Mesodermal cell (in vitro differentiated cells): ENCODE data around the gene GEMIN4.
"Not testable (repeated sequence)": the region's sequence is repeated elsewhere in the genome, so short reads cannot be mapped to it uniquely, and the experiment has no call there.

Experiments used
- H3K27ac ChIP-seq: 2 replicates; pipeline ENCODE4 v1.7.0; 2013; ENCODE audit warnings: mild to moderate bottlenecking, low read depth, low read length, moderate library complexity; ENCODE audit not compliant: severe bottlenecking
- H3K36me3 ChIP-seq: 2 replicates; pipeline ENCODE4 v1.7.1; 2013; ENCODE audit warnings: mild to moderate bottlenecking, low read length, moderate library complexity; ENCODE audit not compliant: control insufficient read depth, insufficient read depth
- H3K4me1 ChIP-seq: one replicate; pipeline ENCODE4 v1.7.1; 2013; ENCODE audit warnings: mild to moderate bottlenecking, low read length; ENCODE audit not compliant: insufficient read depth, control insufficient read depth, poor library complexity, severe bottlenecking
- H3K4me3 ChIP-seq: 2 replicates; pipeline ENCODE4 v1.7.0; 2013; ENCODE audit warnings: low read length, control low read depth, mild to moderate bottlenecking; ENCODE audit not compliant: insufficient read depth, poor library complexity, severe bottlenecking; ENCODE audit errors: extremely low read depth
- H3K9me3 ChIP-seq: 2 replicates; pipeline ENCODE4 v1.7.1; 2013; ENCODE audit warnings: mild to moderate bottlenecking, low read length, moderate library complexity; ENCODE audit not compliant: control insufficient read depth
- WGBS, 2 experiments: methylation state at CpG; one replicate each; pipeline ENCODE4 v1.1.5; 2013; ENCODE audit warnings: missing lambda C conversion rate in 2 of 2; ENCODE audit not compliant: insufficient coverage in 2 of 2; 5-methylcytosine and 5-hydroxymethylcytosine counted together

Gene GEMIN4

DNA sequence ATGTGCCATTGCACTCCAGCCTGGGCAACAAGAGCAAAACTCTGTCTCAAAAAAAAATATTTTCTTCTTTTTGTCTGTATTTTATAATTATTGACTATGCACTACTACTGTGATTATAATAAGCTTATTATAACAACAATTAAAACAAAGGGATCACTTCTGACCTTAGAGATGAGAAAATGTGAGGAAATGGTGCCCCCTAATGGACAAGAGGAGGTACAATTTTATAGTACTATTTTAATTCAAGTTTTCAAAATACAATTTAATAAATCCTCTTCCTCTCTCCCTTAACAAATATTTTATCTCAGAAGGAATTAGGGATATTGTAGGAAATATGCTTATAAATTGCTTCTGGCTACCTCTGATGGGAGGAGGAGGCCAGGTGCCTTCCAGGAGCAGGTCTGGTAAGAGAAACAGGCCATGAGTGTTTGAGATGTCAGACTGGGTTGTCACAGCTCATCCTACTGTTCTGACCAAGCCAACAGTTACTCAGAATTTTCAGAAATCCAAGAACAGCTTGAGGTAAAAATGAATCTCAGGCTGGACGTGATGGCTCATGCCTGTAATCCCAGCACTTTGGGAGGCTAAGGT, 51.5 kb downstream of the GEMIN4 start:
- H3K4me3 ChIP-seq: no peak overlapping the region

DNA sequence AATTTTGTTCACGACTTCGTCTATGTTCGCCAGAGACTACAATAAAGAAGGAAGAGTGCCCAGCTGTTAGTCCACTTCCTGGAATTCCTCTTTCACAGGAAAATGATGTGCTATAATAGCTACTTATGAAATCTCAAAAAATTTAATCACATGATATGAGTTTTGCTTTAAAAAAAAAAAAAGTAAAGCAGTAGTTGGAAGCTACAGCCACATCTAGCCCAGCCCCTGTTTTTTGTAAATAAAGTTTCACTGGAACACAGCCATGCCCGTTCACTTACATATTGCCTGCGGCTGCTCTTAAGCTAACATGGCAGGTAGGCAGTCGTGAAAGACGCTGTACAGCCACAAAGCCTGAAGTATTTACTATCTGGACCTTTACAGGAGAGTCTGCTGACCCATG, 52.7 kb downstream of the GEMIN4 start:
- Histone ChIP-seq H3K4me1 (peaks cover 14% of the 10 kb centered on the region), H3K27ac (no peak overlapping the region), H3K9me3 (no peaks in the 10 kb centered on the region), H3K4me3 (no peak overlapping the region), H3K36me3 (peaks cover 48% of the 10 kb centered on the region)
- WGBS, 2 experiments: 94 to 99% methylated on average over 4 of the region's 7 CpGs

More for the DNA sequence above, 51.5 kb downstream of the GEMIN4 start:
- H3K9me3 ChIP-seq: no peaks in the 10 kb centered on the region
- H3K4me1 ChIP-seq: peaks cover 2% of the 10 kb centered on the region
- WGBS, 2 experiments: 38% methylated on average over 1 of the region's 1 CpG; no CpG with 5 or more reads in 1 of the 2 experiments
- H3K36me3 ChIP-seq: peaks cover 41% of the 10 kb centered on the region
- no peak overlapping the region for H3K27ac ChIP-seq

DNA sequence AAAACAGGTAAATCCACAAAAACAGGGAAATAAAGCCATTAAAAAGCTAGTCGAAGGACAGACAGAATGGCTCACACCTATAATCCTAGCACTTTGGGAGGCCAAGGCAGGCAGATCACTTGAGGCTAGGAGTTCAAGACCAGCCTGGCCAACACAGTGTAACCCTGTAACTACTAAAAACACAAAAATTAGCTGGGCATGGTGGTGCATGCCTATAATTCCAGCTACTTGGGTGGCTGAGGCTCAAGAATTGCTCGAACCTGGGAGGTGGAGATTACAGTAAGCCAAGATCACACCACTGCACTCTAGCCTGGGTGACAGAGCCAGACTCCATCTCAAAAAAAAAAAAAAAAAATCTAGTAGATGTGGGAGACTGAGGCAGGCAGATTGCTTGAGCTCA, 54.0 kb downstream of the GEMIN4 start:
- H3K36me3 ChIP-seq: peaks cover 51% of the 10 kb centered on the region
- not testable (repeated sequence) for H3K27ac ChIP-seq, H3K4me3 ChIP-seq, H3K9me3 ChIP-seq
- WGBS, 2 experiments: 90 to 93% methylated on average over 2 of the region's 2 CpGs
- peaks cover 24% of the 10 kb centered on the region for H3K4me1 ChIP-seq

DNA sequence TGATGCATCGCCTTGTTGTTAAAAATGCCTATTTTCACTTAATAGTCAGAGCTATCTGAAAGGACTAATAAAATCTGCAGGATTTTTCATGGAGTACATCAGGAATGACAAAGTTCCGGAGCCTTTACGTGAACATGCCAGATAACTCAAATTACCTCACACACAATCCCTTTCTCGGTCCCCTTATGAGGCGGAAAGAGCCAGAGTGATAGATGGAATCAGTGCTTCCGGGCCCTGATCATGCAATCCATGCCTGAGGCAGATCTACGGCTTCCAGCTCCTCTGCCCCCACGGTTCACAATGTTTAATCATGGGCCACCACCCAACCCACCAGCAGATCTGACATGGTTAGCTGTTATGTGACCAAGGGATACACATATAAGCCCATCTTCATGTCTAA, 54.4 kb downstream of the GEMIN4 start:
- Histone ChIP-seq H3K27ac (no peak overlapping the region), H3K36me3 (peaks cover 48% of the 10 kb centered on the region)

DNA sequence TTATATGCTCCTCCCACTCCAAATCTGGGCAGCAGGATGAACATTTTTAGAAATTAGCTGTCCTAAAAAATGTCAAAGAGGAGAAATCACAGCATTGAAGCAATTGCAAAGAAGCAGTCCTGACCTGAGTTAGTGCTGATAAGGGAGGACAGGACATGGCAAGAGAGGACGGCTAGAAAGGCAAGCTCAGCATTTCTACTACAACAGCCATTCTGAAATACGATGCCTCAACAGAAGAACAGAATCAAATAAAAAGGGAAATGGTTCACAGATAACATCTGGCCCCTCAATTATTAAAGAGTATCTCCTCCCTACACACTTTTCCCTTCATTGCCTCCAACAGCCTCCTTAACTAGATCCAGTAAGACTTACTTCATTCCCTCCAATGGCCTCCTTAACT, 55.7 kb downstream of the GEMIN4 start:
- WGBS, 2 experiments: 86 to 100% methylated on average over 1 to 2 of the region's 2 CpGs
- Histone ChIP-seq H3K9me3 (no peaks in the 10 kb centered on the region), H3K4me3 (no peak overlapping the region), H3K27ac (no peak overlapping the region), H3K36me3 (peaks cover 49% of the 10 kb centered on the region), H3K4me1 (peaks cover 27% of the 10 kb centered on the region)

More for the DNA sequence above, 54.4 kb downstream of the GEMIN4 start:
- no peak overlapping the region for H3K4me3 ChIP-seq
- H3K9me3 ChIP-seq: no peaks in the 10 kb centered on the region
- peaks cover 24% of the 10 kb centered on the region for H3K4me1 ChIP-seq
- 95 to 100% methylated on average over 6 to 8 of the region's 8 CpGs for WGBS, 2 experiments
